Measurements from ENCODE around the gene BRAT1. TPM values are rescaled to one million over a fixed set of nuclear protein-coding genes. Genes with fewer than 3 reads are reported as not detected.
A peak's percentile ranks its signal among the peaks of the same experiment; 100 is the strongest.

The BRAT1 gene
- total RNA-seq, 1 donor from 2014 or later = 24.1 TPM

DNA sequence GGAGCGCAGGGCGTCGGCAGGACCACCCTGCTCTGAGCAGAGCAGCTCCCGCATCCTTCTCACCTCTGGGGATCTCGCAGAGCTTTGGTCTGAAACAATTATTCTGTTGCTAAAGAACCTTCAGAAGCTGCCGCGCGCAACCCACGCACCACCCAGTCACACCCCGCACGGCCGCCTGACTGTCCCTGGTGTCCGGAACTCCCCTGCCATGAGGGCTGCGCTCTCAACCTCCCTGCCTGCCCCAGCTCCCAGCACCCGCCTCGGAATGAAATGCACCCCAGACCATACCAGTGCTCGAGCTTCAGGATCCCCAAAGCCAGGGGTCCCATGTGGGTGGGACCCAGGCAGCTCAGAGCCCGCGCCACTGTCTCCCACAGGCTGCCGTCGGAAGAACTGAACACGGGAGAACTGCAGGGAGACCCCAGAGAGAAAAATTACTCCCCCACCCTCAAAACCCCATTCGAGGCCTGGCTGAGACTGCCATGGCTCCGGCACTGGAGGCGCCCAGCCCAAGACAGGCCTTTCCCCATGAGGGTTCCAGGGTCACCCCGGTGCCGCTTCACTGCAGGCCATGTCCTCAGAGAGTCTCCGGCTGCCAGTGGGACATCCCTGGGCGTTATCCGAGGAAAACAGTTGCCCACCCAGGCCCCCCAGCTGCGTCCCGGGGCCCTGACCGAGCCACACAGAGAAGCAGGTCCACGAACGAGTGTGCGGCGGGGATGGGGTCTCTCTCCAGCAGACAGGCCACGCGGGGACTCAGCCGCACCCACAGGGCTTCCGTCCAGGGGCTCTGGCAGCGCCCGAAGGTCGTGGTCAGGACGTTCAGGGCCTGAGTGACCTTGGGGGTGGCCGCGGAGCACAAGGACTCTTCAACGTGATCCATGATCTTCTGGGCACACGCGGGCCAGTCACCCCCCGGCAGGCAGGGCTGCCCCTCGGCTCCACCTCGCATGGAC, 12.1 kb downstream of the BRAT1 start:
- TF ChIP-seq, protein P1, sequence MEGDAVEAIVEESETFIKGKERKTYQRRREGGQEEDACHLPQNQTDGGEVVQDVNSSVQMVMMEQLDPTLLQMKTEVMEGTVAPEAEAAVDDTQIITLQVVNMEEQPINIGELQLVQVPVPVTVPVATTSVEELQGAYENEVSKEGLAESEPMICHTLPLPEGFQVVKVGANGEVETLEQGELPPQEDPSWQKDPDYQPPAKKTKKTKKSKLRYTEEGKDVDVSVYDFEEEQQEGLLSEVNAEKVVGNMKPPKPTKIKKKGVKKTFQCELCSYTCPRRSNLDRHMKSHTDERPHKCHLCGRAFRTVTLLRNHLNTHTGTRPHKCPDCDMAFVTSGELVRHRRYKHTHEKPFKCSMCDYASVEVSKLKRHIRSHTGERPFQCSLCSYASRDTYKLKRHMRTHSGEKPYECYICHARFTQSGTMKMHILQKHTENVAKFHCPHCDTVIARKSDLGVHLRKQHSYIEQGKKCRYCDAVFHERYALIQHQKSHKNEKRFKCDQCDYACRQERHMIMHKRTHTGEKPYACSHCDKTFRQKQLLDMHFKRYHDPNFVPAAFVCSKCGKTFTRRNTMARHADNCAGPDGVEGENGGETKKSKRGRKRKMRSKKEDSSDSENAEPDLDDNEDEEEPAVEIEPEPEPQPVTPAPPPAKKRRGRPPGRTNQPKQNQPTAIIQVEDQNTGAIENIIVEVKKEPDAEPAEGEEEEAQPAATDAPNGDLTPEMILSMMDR (IDR thresholded peaks at IDR 0.05) = no peak
- Histone ChIP-seq H3K27ac (no peak overlapping the region), H3K27me3 (no peaks in the 10 kb centered on the region), H3K9me3 (no peaks in the 10 kb centered on the region), H3K36me3 (peaks cover 89% of the 10 kb centered on the region), H3K4me3 (no peak overlapping the region), H3K4me1 (no peaks in the 10 kb centered on the region)
- intact Hi-C loops (cut with DNase I) = no loop called here
- ATAC-seq = no peak
- DNase-seq = no peak

DNA sequence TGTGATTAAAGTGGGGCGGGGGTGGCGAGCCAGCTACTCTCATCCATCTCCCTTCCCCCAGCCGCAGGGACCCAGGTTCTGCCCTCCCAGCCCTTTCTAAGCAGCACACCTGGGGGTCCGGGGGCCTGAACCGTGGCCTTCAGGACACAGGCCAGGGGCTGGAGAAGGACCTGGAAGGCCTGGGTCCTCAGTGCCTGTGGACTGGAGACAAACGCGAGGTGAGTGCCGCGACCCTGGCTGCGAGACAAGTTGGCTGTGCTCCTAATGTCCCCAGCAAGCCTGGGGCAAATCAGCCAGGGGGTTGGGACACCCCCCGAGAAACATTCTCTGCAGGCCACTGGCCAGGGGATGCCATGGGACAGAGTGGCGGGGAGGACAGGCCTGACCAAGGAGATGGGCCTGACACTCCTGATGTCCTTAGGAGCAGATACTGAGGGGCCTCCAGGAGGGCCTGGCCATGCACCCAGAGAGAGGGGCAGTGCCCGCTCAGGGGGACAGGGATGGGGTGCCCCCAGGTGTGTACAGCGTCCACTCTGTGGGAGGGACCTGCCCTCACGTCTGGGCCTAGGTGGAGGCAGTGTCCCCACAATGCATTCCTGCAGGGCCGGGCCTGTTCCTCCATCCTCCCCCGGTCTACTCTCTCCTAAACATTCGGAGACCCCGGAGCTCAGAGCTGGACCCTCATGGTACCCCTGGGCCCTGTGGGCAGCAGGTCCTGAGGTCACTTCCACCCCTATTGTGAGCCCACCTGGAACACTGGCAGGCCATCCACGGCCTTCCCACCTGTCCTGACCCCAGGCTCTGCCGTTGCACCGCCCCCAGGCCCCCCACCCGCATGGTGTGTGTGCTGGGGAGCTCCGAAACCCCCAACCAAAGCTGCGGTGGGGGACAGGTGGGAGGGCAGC, 13.1 kb downstream of the BRAT1 start:
- peaks cover 86% of the 10 kb centered on the region for H3K36me3 ChIP-seq
- no peaks in the 10 kb centered on the region for H3K27me3 ChIP-seq
- no peaks in the 10 kb centered on the region for H3K4me1 ChIP-seq
- H3K27ac ChIP-seq = no peak overlapping the region
- H3K4me3 ChIP-seq = no peak overlapping the region
- intact Hi-C loops (cut with DNase I) = no loop called here
- TF ChIP-seq, protein P1 (IDR thresholded peaks at IDR 0.05) = no peak
- DNase-seq (peak; percentile 63), ATAC-seq (no peak)
- H3K9me3 ChIP-seq = no peaks in the 10 kb centered on the region

DNA sequence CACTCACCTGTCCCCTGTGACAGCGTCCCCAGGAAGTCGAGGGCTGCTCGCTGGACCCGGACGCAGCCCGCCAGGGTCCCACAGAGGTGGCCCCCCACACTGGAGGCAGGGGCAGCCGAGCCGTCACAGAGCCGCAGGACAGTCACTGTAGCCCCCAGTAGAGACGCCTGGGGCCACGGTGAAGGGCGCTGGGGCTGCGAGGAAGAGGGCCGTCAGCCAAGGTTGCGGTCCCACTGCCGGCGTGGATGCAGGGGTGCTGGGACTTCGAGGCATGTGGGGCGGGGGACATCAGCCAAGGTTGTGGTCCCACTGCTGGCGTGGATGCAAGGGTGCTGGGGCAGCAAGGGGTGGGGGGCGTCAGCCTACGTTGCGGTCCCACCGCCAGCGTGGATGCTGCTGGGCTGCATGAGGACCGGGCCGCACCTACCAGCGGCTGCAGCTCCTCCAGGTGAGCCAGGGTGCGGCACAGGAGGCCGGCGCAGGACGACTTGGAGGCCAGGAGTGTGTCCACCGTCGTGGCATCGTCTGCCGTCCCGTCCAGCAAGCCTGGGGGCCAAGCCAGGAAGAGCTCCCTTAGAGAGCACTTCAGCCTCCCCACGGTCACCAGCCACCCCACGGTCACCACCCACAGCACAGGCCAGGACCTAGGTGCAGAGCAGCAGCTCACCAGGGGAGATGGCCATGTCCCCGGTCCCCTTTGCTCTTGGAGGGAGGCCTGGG, 13.9 kb downstream of the BRAT1 start:
- Histone ChIP-seq H3K4me3 (no peak overlapping the region), H3K27me3 (no peaks in the 10 kb centered on the region), H3K36me3 (peaks cover 78% of the 10 kb centered on the region), H3K9me3 (no peaks in the 10 kb centered on the region), H3K4me1 (no peaks in the 10 kb centered on the region), H3K27ac (no peak overlapping the region)
- ATAC-seq (no peak), DNase-seq (peak; percentile 62)
- intact Hi-C loops (cut with DNase I) = no loop called here
- TF ChIP-seq, protein P1 (IDR thresholded peaks at IDR 0.05) = no peak

DNA sequence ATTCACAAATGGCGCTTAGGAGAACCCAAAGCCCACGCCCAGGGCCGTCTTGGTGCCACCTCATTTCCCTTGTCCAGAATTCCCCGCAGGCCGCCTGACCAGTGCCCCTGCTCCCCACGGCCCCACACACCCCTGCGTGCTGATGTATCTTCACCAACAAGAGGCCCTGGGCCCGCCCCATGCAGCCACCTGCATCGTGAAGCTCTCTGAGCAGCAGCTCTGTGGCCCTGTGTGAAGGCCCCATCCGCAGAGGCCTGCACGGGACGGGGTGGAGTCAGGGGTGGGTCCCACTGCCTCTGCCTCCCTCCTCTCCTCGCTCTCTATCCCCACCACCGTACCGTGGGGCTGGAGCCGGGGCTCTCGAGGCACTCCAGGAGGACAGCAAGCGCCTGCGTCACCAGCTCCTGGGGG, 14.7 kb downstream of the BRAT1 start:
- H3K36me3 ChIP-seq = peaks cover 70% of the 10 kb centered on the region
- TF ChIP-seq, protein P1 (IDR thresholded peaks at IDR 0.05) = no peak

DNA sequence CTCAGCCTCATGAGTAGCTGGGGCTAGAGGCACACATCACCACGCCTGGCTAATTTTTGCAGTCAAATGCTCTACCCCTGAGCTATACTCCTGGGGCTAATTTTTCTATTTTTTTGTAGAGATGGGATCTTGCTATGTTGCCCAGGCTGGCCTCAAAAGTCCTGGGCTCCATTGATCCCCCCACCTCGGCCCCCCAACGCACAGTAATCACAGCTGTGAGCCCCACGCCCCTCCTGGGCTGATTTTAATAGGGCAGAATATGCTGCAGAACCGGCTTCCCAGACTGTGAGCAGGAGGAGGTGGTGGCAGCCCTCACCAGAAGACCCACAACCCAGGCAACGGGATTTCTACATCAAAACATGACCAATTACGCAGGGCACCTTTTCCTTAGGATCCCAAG, 15.2 kb downstream of the BRAT1 start:
- H3K27me3 ChIP-seq = no peaks in the 10 kb centered on the region
- DNase-seq = no peak
- H3K36me3 ChIP-seq = peaks cover 65% of the 10 kb centered on the region
- H3K4me3 ChIP-seq = no peak overlapping the region
- no peaks in the 10 kb centered on the region for H3K4me1 ChIP-seq
- TF ChIP-seq, protein P1 (IDR thresholded peaks at IDR 0.05) = no peak
- no peak overlapping the region for H3K27ac ChIP-seq
- intact Hi-C loops (cut with DNase I) = no loop called here
- no peak for ATAC-seq
- no peaks in the 10 kb centered on the region for H3K9me3 ChIP-seq

More for the DNA sequence above, 14.7 kb downstream of the BRAT1 start:
- no peaks in the 10 kb centered on the region for H3K9me3 ChIP-seq
- H3K4me3 ChIP-seq = no peak overlapping the region
- ATAC-seq = no peak
- no peaks in the 10 kb centered on the region for H3K4me1 ChIP-seq
- DNase-seq = peak; percentile 62
- no peak overlapping the region for H3K27ac ChIP-seq
- intact Hi-C loops (cut with DNase I) = no loop called here
- H3K27me3 ChIP-seq = no peaks in the 10 kb centered on the region

Measured in upper lobe of right lung (tissue), 1 donor.